ENCODE measurements around the gene LRRC2. TPM values are rescaled to one million over a fixed set of nuclear protein-coding genes. Genes with fewer than 3 reads are reported as not detected.

LRRC2 gene
- total and polyA plus RNA-seq, 2 of the 13 experiments (the other 11 are each of a cell fraction or from before 2014, with no cell fraction given): 0.27 to 0.58 TPM

DNA sequence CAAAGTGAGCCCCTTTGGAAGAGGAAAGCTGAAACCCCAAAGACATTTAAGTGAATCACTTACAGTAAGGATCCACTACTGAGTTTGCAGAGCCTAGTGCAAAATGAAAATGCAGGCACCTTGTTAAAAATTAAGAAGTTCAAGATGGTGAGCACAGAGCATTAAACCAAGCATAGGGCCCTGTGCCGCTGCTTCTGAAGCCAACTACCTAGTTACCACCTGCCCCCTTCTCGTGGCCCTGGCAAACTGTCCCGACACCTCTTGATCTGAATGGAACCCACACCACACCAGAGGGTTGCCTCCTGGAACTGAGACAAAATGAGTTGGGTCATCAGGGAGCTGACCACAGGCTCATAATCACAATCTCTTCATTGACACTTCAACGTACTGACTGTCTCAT is 25.6 kb downstream of the LRRC2 start:
- no peak overlapping the region for H2AFZ ChIP-seq (ENCODE audit: low read length)
- WGBS (ENCODE audit: low lambda C conversion rate): 87% methylated on average over 3 of the region's 4 CpGs
- DNase-seq (ENCODE audit: low spot score) (no peak), FAIRE-seq (no peak), ATAC-seq (no peak)
- no peaks in the 10 kb centered on the region for H3K27me3 ChIP-seq (ENCODE audit: control insufficient read depth in 1 of 2, insufficient read depth in 2 of 2, low read length in 2 of 2)
- H3K79me2 ChIP-seq (ENCODE audit: insufficient read depth, low read length): no peaks in the 10 kb centered on the region
- BruUV-seq (replicated peaks): no TSS peak
- no peaks in the 10 kb centered on the region for H3K36me3 ChIP-seq (replicated peaks in 1 of 2; ENCODE audit: control insufficient read depth in 1 of 2, insufficient read depth in 2 of 2, low read length in 2 of 2)
- no peaks in the 10 kb centered on the region for H3K4me1 ChIP-seq (ENCODE audit: insufficient read depth, low read length)
- CTCF ChIA-PET (ENCODE audit: low intra/inter-chr PET ratio, low total read pairs): no interaction called here
- H3K27ac ChIP-seq (ENCODE audit: extremely low read length, insufficient read depth, low read length): no peak overlapping the region
- H3K4me3 ChIP-seq (replicated peaks in 1 of 3; ENCODE audit: insufficient read depth in 1 of 3, low read depth in 2 of 3, low read length in 3 of 3): no peak overlapping the region
- H4K20me1 ChIP-seq (ENCODE audit: insufficient read depth, low read length): no peaks in the 10 kb centered on the region
- POLR2A ChIA-PET: no interaction called here
- no peak for TF ChIP-seq NFE2 (CRISPR knock-in tag; IDR thresholded peaks at IDR 0.05)
- no peak for TF ChIP-seq AHR (CRISPR knock-in tag; IDR thresholded peaks at IDR 0.05)
- TF ChIP-seq ZNF263 (CRISPR knock-in tag; IDR thresholded peaks at IDR 0.05): no peak
- TF ChIP-seq ZNF549 (CRISPR knock-in tag; IDR thresholded peaks at IDR 0.05): no peak
- TF ChIP-seq, protein P1, sequence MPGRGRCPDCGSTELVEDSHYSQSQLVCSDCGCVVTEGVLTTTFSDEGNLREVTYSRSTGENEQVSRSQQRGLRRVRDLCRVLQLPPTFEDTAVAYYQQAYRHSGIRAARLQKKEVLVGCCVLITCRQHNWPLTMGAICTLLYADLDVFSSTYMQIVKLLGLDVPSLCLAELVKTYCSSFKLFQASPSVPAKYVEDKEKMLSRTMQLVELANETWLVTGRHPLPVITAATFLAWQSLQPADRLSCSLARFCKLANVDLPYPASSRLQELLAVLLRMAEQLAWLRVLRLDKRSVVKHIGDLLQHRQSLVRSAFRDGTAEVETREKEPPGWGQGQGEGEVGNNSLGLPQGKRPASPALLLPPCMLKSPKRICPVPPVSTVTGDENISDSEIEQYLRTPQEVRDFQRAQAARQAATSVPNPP (CRISPR knock-in tag; IDR thresholded peaks at IDR 0.05): no peak
- TF ChIP-seq EED (CRISPR knock-in tag; IDR thresholded peaks at IDR 0.05): no peak
- TF ChIP-seq ZNF563 (CRISPR knock-in tag; IDR thresholded peaks at IDR 0.05): no peak
- no peaks in the 10 kb centered on the region for H3K9me3 ChIP-seq (ENCODE audit: low read length)
- no peak overlapping the region for H3K4me2 ChIP-seq (ENCODE audit: low read depth, low read length)
- in situ Hi-C loops (cut with HindIII; ENCODE audit: extremely low pct_ligation_motif_present, low pct_unique_long_range_greater_than_20kb): no loop called here
- no peak overlapping the region for H3K9ac ChIP-seq (ENCODE audit: insufficient read depth, low read depth, low read length)
- intact Hi-C loops (cut with micrococcal nuclease; ENCODE audit: unreplicated experiment): no loop called here

DNA sequence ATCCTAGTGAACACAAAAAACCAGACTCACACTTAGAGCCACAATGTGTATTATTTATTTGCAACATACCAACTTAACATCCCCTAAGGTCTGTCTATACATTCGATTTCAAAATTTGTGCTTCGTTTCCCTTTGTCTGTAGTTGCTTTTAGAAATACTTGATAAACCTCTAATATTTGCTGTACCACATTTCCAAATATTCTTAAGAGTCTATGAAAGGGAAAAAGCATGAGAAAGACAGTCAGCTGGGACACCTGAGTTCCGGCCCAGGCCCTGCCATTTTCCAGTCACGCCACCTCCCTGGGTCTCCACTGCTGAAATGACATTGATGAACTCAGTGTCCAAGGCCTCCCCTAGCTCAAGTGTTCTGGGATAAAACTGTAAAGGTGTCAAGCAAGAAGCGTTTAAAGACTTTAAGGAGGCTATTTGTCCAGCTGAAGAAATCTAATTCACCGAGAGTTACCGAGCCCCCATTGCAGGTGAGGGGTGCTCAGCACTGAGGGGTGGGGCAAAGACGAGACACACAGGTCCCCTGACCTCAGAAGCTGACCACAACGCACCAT is 26.6 kb downstream of the LRRC2 start:
- no peaks in the 10 kb centered on the region for H3K79me2 ChIP-seq (ENCODE audit: insufficient read depth, low read length)
- no peak overlapping the region for H3K27ac ChIP-seq (ENCODE audit: extremely low read length, insufficient read depth, low read length)
- WGBS (ENCODE audit: low lambda C conversion rate): 69% methylated on average over 9 of the region's 9 CpGs
- FAIRE-seq (no peak), ATAC-seq (no peak), DNase-seq (ENCODE audit: low spot score) (no peak)
- TF ChIP-seq SCMH1 (CRISPR knock-in tag; IDR thresholded peaks at IDR 0.05; ENCODE audit: borderline replicate concordance) (no peak), MIER3 (CRISPR knock-in tag; IDR thresholded peaks at IDR 0.05; ENCODE audit: borderline replicate concordance) (no peak)
- H3K9ac ChIP-seq (ENCODE audit: insufficient read depth, low read depth, low read length): no peak overlapping the region
- BruUV-seq (replicated peaks): no TSS peak
- in situ Hi-C loops (cut with HindIII; ENCODE audit: extremely low pct_ligation_motif_present, low pct_unique_long_range_greater_than_20kb) (no loop called here), intact Hi-C loops (cut with micrococcal nuclease; ENCODE audit: unreplicated experiment) (no loop called here)
- H4K20me1 ChIP-seq (ENCODE audit: insufficient read depth, low read length): no peaks in the 10 kb centered on the region
- H2AFZ ChIP-seq (ENCODE audit: low read length): no peak overlapping the region
- no peak overlapping the region for H3K4me2 ChIP-seq (ENCODE audit: low read depth, low read length)
- H3K4me3 ChIP-seq (replicated peaks in 1 of 3; ENCODE audit: insufficient read depth in 1 of 3, low read depth in 2 of 3, low read length in 3 of 3): no peak overlapping the region
- H3K36me3 ChIP-seq (replicated peaks in 1 of 2; ENCODE audit: control insufficient read depth in 1 of 2, insufficient read depth in 2 of 2, low read length in 2 of 2): no peaks in the 10 kb centered on the region
- H3K4me1 ChIP-seq (ENCODE audit: insufficient read depth, low read length): no peaks in the 10 kb centered on the region
- H3K9me3 ChIP-seq (ENCODE audit: low read length): no peaks in the 10 kb centered on the region
- no peaks in the 10 kb centered on the region for H3K27me3 ChIP-seq (ENCODE audit: control insufficient read depth in 1 of 2, insufficient read depth in 2 of 2, low read length in 2 of 2)
- ChIA-PET POLR2A (no interaction called here), CTCF (ENCODE audit: low intra/inter-chr PET ratio, low total read pairs) (no interaction called here)

Measured in HepG2 (cell line).